Pericardium fibroblast (primary cell): ENCODE data around the gene DBN1. TPM values are rescaled to one million over a fixed set of nuclear protein-coding genes. Genes with fewer than 3 reads are reported as not detected.

ENCODE experiments used
- total RNA-seq: library from RNA; depleted of rRNA; stranded (reverse); fragments of >200 nt; gene quantifications from 2 replicates; pipeline ENCODE4 v1.2.3, GENCODE V29; 2015

The DBN1 gene
- 170 and 224 TPM in 2 replicates for total RNA-seq

GRCh38 chr5:177473443-177474001 lies at the start of gene DBN1:
Gene DBN1 (minus strand): TSS chr5:177473634. CDS start chr5:177473521, 113 bp downstream.

GRCh38 chr5:177516601-177517568 lies 43.5 kb upstream of the DBN1 start, which contains the start of gene DDX41:
Gene DDX41 (minus strand): TSS chr5:177516961. CDS start chr5:177516945, 16 bp downstream.

GRCh38 chr5:177509381-177509951 lies 36.0 kb upstream of the DBN1 start, which contains the start of gene DOK3:
Gene DOK3 (minus strand): TSS chr5:177509826. CDS start chr5:177509540, 286 bp downstream.

GRCh38 chr5:177497292-177498012 lies 24.0 kb upstream of the DBN1 start, which contains the start of gene PDLIM7:
Gene PDLIM7 (minus strand): TSS chr5:177497604. CDS start chr5:177496512, 1,092 bp downstream.

GRCh38 chr5:177446200-177447065 lies 27.0 kb downstream of the DBN1 start, which contains the start of gene PRR7:
Gene PRR7 (plus strand): TSS chr5:177446814. CDS start chr5:177455068, 8,254 bp downstream.

GRCh38 chr5:177426566-177427210 lies 46.7 kb downstream of the DBN1 start, which contains the start of gene GRK6:
Gene GRK6 (plus strand): TSS chr5:177426676. CDS start chr5:177426846, 170 bp downstream.

GRCh38 chr5:177409043-177409801 lies 64.2 kb downstream of the DBN1 start, which contains the start of gene F12:
Gene F12 (minus strand): TSS chr5:177409564. CDS start chr5:177409527, 37 bp downstream.

Other genes starting within 250 kb of the DBN1 start
- 26.6 and 28.8 TPM in 2 replicates for gene RAB24, start 169.9 kb downstream of the DBN1 start, total RNA-seq
- 85.7 and 98.8 TPM in 2 replicates for gene PRELID1, start 169.8 kb downstream of the DBN1 start, total RNA-seq
- 3.4 and 7.7 TPM in 2 replicates for gene MXD3, start 161.7 kb downstream of the DBN1 start, total RNA-seq
- 195 and 277 TPM in 2 replicates for gene LMAN2, start 122.0 kb downstream of the DBN1 start, total RNA-seq
- 12.9 and 16.6 TPM in 2 replicates for gene RGS14, start 115.7 kb downstream of the DBN1 start, total RNA-seq
- not detected in 2 replicates for gene SLC34A1, start 89.2 kb downstream of the DBN1 start, total RNA-seq
- not detected in 2 replicates for gene PFN3, start 73.0 kb downstream of the DBN1 start, total RNA-seq
- gene F12, start 64.1 kb downstream of the DBN1 start, total RNA-seq: 0.47 and 2.2 TPM in 2 replicates
- gene GRK6, start 47.0 kb downstream of the DBN1 start, total RNA-seq: 18.0 and 19.2 TPM in 2 replicates
- 11.8 and 15.1 TPM in 2 replicates for gene PRR7, start 26.8 kb downstream of the DBN1 start, total RNA-seq
- 195 and 378 TPM in 2 replicates for gene PDLIM7, start 24.0 kb upstream of the DBN1 start, total RNA-seq
- 0.34 and 0.93 TPM in 2 replicates for gene DOK3, start 36.2 kb upstream of the DBN1 start, total RNA-seq
- gene DDX41, start 43.3 kb upstream of the DBN1 start, total RNA-seq: 77.8 and 102 TPM in 2 replicates
- 31.7 and 48.8 TPM in 2 replicates for gene FAM193B, start 80.9 kb upstream of the DBN1 start, total RNA-seq
- 123 and 174 TPM in 2 replicates for gene TMED9, start 118.6 kb upstream of the DBN1 start, total RNA-seq
- gene B4GALT7, start 126.5 kb upstream of the DBN1 start, total RNA-seq: 25.4 and 44.9 TPM in 2 replicates